C4-2B (cell line): ENCODE results near the gene GALNT2.

Experiments
- ZFX ChIP-seq: fragments of 450-650 bp; IDR thresholded peaks from 2 replicates; pipeline ENCODE4 v1.6.1; 2017
- TF ChIP-seq, protein P1 (sequence below): fragments of 450-650 bp; conservative IDR thresholded peaks from 2 replicates; pipeline ENCODE4 v1.5.1; 2017; ENCODE audit warnings: mild to moderate bottlenecking

DNA sequence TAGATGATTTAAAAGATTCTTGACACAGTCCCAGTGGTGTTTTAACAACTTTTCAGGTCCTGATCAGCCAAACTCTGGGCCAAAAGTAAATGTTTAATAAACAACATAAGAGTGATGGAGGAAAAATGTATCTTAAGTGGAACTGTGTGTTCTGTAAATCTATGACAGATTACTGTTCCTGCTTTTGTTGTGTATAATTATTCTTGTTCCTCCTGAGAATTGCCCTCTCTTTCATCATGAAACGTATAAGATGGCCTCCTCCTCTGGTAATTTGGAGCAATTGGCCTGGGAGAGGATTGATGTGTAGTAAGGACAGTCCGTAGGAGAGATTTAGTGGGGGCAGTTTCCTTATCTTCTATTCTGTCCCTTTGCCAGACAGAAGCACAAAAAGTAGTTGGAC is 34.5 kb downstream of the GALNT2 start:
- TF ChIP-seq, protein P1, sequence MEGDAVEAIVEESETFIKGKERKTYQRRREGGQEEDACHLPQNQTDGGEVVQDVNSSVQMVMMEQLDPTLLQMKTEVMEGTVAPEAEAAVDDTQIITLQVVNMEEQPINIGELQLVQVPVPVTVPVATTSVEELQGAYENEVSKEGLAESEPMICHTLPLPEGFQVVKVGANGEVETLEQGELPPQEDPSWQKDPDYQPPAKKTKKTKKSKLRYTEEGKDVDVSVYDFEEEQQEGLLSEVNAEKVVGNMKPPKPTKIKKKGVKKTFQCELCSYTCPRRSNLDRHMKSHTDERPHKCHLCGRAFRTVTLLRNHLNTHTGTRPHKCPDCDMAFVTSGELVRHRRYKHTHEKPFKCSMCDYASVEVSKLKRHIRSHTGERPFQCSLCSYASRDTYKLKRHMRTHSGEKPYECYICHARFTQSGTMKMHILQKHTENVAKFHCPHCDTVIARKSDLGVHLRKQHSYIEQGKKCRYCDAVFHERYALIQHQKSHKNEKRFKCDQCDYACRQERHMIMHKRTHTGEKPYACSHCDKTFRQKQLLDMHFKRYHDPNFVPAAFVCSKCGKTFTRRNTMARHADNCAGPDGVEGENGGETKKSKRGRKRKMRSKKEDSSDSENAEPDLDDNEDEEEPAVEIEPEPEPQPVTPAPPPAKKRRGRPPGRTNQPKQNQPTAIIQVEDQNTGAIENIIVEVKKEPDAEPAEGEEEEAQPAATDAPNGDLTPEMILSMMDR = no peak
- no peak for TF ChIP-seq ZFX
